ENCODE results near the gene MADD. TPM values are rescaled to one million over a fixed set of nuclear protein-coding genes. Genes with fewer than 3 reads are reported as not detected.

MADD gene
- total RNA-seq, 4 donors from 2014 or later, result 29.0 to 49.7 (median 38.1) TPM

DNA sequence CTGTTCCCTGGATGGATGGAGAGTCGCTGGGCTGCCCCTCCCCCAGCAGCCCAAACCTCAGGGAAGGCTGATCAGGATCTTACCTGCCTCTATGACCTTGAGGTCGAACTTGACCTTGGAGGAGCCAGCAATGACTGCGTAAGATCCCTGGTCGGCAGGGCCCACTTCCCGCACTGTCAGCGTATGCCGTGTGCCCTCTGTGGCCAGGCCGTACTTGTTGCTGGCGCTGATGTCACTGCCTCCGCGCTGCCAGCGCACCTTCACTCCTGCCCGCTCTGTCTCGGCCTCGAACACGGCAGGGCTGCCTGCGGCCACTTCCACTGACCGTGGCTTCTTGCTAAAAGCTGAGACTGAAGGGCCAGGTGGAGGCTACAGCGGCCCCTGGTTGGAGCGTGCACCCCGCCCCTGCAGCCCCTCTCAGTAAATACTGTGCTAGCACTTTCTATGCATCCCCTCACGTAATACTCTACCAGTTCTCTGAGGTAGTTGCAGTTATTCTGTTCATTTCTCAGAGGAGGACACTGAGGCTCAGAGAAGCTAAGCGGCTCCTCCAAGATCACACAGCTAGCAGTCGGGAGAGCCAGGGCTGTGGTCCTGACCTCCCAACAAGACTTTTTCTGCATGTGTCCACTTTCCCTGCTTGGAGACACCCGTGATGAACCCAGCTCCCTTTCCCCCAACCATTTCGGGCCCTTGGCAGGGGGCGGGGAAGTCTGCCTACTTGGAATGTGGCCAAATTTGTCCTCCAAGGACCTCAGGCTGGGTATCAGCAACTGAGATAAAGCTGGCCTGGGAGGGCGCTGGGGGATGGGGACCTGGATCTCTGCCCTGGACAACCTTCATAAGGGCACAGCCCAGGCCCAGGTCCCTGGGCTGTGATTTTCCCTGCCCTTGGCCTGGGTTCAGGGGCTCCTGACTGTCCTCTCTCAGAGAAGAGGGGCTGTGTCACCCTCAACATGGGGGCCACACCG lies 81.5 kb downstream of the MADD start:
- intact Hi-C loops (cut with DNase I), result loop anchor here (10.0 kb wide), 1 partner anchor 467 kb away; no protein-coding TSS in a partner anchor
- TF ChIP-seq, protein P1, sequence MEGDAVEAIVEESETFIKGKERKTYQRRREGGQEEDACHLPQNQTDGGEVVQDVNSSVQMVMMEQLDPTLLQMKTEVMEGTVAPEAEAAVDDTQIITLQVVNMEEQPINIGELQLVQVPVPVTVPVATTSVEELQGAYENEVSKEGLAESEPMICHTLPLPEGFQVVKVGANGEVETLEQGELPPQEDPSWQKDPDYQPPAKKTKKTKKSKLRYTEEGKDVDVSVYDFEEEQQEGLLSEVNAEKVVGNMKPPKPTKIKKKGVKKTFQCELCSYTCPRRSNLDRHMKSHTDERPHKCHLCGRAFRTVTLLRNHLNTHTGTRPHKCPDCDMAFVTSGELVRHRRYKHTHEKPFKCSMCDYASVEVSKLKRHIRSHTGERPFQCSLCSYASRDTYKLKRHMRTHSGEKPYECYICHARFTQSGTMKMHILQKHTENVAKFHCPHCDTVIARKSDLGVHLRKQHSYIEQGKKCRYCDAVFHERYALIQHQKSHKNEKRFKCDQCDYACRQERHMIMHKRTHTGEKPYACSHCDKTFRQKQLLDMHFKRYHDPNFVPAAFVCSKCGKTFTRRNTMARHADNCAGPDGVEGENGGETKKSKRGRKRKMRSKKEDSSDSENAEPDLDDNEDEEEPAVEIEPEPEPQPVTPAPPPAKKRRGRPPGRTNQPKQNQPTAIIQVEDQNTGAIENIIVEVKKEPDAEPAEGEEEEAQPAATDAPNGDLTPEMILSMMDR (IDR thresholded peaks at IDR 0.05), result no peak
- TF ChIP-seq POLR2A (IDR thresholded peaks at IDR 0.05), result no peak
- H3K4me3 ChIP-seq (replicated peaks in 1 of 3), result no peak overlapping the region
- no peak for DNase-seq
- no peak overlapping the region for H3K27ac ChIP-seq
- WGBS, 2 donors, result 84 to 85% methylated on average over 21 to 27 of the region's 29 CpGs
- no peaks in the 10 kb centered on the region for H3K36me3 ChIP-seq
- no peaks in the 10 kb centered on the region for H3K9me3 ChIP-seq
- H3K27me3 ChIP-seq, result no peaks in the 10 kb centered on the region
- H3K4me1 ChIP-seq, result peaks cover 4 to 7% of the 10 kb centered on the region in 2 donors

DNA sequence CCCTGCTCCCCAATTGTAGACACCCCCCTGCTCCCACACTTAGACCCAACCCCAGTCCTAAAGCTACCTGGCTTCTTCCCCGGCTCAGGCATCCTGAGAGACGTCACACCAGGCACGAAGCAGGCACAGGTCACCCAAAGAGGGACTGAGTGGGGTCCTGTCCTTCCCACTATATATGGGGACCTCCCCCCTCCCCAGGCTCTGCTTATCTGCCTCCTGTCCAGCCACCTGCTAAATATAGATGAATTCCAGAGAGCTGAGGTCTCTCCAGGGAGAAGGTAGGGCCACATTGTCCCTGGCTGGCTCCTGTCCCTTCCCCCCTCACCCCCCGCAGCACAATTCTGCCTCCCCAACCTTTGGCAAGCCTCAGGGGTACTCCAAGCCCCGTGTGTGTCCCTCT lies 82.6 kb downstream of the MADD start, which contains the start of gene MYBPC3:
Gene MYBPC3 (minus strand): TSS at position 147 of the 400 bp plus-strand sequence. CDS start 55 bp downstream, at position 92.
- Histone ChIP-seq H3K9me3 (no peaks in the 10 kb centered on the region), H3K27me3 (no peaks in the 10 kb centered on the region), H3K4me1 (peaks cover 4 to 7% of the 10 kb centered on the region in 2 donors), H3K27ac (no peak within 1 kb of the TSS), H3K36me3 (no peaks in the 10 kb centered on the region), H3K4me3 (replicated peaks in 1 of 3) (no peak within 1 kb of the TSS)
- intact Hi-C loops (cut with DNase I), result loop anchor here (10.0 kb wide), 1 partner anchor 468 kb away; no protein-coding TSS in a partner anchor
- 79 to 91% methylated on average over 5 of the region's 5 CpGs for WGBS, 2 donors
- TF ChIP-seq, protein P1 (IDR thresholded peaks at IDR 0.05), result no peak
- no peak for TF ChIP-seq POLR2A (IDR thresholded peaks at IDR 0.05)
- no peak for DNase-seq

DNA sequence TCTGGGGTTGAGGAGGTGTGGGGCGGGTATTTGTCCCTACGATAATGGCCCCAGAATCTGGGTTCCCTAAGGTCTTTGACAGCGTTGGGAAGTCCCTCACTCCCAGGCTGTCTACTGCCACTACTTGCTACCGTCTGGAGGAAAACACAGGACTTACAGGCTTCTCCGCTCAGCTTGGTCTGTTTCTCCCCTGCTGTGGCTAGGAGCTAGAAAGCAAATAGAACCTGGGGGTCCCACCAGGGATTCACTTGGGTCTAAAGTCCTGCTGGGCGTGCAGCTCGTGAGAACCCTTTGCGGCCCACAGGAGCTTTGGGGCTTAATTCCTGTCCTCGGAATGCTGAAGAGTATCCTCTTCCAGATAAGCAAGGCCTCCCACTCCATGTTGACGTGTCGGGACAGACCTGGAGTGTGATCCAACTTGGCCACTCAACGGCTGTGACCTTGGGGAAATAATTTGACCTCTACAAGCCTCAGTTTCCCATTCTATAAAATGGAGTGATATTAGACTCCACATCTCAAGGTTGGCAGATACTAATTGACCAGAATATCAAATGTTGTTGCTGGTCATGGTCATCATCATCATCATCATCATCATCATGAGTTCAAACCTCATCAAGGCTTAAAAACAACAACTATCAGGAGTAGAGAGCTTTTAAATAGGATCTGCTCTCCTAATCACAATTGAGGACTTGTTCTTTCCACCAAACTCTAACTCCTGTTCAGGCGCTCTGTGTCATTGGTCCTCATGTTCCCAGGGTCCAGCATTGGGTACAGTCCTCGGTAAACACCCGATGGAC lies 84.2 kb downstream of the MADD start:
- DNase-seq, result no peak
- Histone ChIP-seq H3K9me3 (no peaks in the 10 kb centered on the region), H3K27ac (peak overlapping the region in 1 of 3 donors; percentile 64), H3K4me1 (peaks cover 4 to 7% of the 10 kb centered on the region in 2 donors), H3K4me3 (replicated peaks in 1 of 3) (no peak overlapping the region), H3K36me3 (no peaks in the 10 kb centered on the region), H3K27me3 (no peaks in the 10 kb centered on the region)
- intact Hi-C loops (cut with DNase I), result loop anchor here (10.0 kb wide), 1 partner anchor 469 kb away; no protein-coding TSS in a partner anchor
- WGBS, 2 donors, result 92 to 94% methylated on average over 13 to 15 of the region's 15 CpGs
- no peak for TF ChIP-seq POLR2A (IDR thresholded peaks at IDR 0.05)
- TF ChIP-seq, protein P1 (IDR thresholded peaks at IDR 0.05), result no peak

DNA sequence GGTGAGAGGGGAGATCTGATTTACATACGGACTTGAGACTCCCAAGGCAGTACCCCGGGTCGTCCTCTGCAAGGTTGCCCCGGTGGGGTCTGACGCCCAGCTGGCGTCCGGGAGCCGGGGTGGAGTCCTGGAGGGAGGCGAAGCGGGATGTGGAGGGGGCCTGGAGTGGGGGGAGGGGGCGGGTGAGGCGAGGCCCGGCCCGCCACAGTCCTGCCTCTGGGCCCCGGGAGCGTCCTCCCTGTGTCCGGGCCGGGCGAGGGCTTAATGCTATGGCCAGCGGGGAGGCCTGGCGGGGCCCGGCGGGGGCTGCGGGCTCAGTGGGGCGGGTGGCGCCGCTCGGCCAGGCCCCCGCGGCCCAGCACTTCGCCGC lies 85.0 kb downstream of the MADD start:
- no peak for TF ChIP-seq POLR2A (IDR thresholded peaks at IDR 0.05)
- TF ChIP-seq, protein P1 (IDR thresholded peaks at IDR 0.05), result no peak
- H3K27ac ChIP-seq, result peak overlapping the region in 1 of 3 donors; percentile 64
- H3K36me3 ChIP-seq, result no peaks in the 10 kb centered on the region
- H3K27me3 ChIP-seq, result no peaks in the 10 kb centered on the region
- H3K4me3 ChIP-seq (replicated peaks in 1 of 3), result peak overlapping the region in 1 of 3 donors; percentile 20
- 7 to 31% methylated on average over 9 to 13 of the region's 32 CpGs for WGBS, 2 donors
- H3K4me1 ChIP-seq, result peaks cover 4 to 7% of the 10 kb centered on the region in 2 donors
- no peak for DNase-seq
- H3K9me3 ChIP-seq, result no peaks in the 10 kb centered on the region
- intact Hi-C loops (cut with DNase I), result loop anchor here (5.0 to 10.0 kb wide), 3 partner anchors 178 to 470 kb away; partner anchors contain the start of gene ARFGAP2

All from thyroid gland (tissue), 4 donors.